ENCODE data around the gene TFF1.

DNA sequence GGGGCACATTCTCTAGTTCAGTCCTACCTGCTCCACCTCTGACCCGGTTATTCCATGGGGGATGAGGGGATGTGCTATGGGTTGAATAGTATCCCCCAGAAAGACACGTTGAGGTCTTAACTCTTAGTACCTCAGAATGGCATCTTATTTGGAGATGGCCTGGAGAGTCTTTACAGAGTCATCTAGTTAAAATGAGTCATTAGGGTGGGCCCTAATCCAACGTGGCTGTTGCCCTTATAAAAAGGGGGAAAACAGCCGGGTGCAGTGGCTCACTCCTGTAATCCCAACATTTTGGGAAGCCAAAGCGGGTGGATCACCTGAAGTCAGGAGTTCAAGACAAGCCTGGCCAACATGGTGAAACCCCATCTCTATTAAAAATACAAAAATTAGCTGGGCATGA is 23.9 kb upstream of the TFF1 start:
- TF ChIP-seq, protein P1, sequence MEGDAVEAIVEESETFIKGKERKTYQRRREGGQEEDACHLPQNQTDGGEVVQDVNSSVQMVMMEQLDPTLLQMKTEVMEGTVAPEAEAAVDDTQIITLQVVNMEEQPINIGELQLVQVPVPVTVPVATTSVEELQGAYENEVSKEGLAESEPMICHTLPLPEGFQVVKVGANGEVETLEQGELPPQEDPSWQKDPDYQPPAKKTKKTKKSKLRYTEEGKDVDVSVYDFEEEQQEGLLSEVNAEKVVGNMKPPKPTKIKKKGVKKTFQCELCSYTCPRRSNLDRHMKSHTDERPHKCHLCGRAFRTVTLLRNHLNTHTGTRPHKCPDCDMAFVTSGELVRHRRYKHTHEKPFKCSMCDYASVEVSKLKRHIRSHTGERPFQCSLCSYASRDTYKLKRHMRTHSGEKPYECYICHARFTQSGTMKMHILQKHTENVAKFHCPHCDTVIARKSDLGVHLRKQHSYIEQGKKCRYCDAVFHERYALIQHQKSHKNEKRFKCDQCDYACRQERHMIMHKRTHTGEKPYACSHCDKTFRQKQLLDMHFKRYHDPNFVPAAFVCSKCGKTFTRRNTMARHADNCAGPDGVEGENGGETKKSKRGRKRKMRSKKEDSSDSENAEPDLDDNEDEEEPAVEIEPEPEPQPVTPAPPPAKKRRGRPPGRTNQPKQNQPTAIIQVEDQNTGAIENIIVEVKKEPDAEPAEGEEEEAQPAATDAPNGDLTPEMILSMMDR (IDR thresholded peaks at IDR 0.05), result no peak
- no peak for TF ChIP-seq POLR2A (IDR thresholded peaks at IDR 0.05)

All from thyroid gland (tissue), 4 donors.